NCI-H774 (cell line): ENCODE data around the gene CDH2.
"Not testable (repeated sequence)": the region's sequence is repeated elsewhere in the genome, so short reads cannot be mapped to it uniquely, and the experiment has no call there.

Experiments used
- DNase-seq: peaks from one replicate; lab custom pipeline; 2025; lab: John Stamatoyannopoulos, UW

The CDH2 gene

DNA sequence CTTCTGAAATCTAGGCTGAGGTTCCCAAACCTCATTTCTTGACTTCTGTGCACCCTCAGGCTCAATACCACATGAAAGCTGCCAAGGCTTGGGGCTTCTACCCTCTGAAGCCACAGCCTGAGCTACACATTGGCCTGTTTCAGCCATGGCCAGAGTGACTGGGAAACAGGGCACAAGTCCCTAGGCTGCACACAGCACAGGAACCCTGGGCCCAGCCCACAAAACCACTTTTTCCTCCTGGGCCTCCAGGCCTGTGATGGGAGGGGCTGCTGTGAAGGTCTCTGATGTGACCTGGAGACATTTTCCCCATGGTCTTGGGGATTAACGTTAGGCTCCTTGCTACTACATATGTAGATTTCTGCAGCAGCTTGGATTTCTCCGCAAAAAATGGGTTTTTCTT is 270.7 kb downstream of the CDH2 start:
- not testable (repeated sequence) for DNase-seq

DNA sequence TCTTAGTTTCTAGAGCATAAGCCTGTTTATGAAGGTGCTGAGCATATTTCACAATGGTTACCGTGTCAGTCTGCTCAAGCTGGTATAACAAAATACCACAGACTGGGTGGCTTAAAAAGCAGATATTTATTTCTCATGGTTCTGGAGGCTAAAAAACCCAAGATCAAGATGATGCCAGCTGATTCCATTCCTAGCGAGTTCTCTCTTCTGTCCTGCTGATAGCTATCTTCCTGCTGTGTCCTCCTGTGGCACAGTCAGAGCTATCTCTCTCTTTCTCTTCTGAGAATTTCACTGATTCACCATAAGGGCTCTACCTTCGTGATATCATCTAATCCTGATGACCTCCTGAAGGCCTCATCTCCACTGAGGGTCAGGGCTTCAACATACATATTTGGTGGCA is 273.0 kb downstream of the CDH2 start:
- DNase-seq: no peak

- DNase-seq: no peak
Measured at GRCh38 chr18:27901424-27902226, 275.3 kb downstream of the CDH2 start.
